Muscle of back (tissue), 11 donors: Measurements from ENCODE around the gene SCRN1. TPM values are rescaled to one million over a fixed set of nuclear protein-coding genes. Genes with fewer than 3 reads are reported as not detected.

Experiments
- DNase-seq, 3 donors: peaks; one replicate each; pipeline versions ENCODE4 v3.0.0 to v3.0.0-alpha.2; 2013
- polyA plus RNA-seq, 10 donors: library from polyadenylated mRNA; unstranded; fragments of 120-200 nt; gene quantifications; one replicate each; pipeline ENCODE4 v1.2.1, GENCODE V29; 2013; ENCODE audit not compliant: insufficient read length in 10 of 10

SCRN1 gene
- polyA plus RNA-seq, 10 donors, result 30.2 to 45.0 (median 36.2) TPM

DNA sequence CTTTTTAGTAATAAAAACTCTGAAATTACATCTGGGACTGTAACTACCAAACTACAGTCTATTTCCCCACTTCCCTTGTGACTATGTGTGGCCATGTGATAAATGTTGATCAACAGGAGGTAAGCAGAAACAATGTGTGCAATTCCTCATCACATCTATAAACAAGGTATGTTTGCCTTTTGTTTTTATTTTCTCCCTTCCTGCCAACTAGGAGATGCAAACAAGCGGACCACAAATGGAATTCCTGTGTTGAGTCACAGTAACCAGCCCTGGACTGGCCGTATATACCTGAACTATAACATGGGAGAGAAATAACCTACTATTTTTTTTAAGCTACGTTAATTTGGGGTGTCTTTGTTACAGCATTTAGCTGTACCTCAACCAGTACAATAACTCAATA lies 52.5 kb downstream of the SCRN1 start:
- no peak for DNase-seq

DNA sequence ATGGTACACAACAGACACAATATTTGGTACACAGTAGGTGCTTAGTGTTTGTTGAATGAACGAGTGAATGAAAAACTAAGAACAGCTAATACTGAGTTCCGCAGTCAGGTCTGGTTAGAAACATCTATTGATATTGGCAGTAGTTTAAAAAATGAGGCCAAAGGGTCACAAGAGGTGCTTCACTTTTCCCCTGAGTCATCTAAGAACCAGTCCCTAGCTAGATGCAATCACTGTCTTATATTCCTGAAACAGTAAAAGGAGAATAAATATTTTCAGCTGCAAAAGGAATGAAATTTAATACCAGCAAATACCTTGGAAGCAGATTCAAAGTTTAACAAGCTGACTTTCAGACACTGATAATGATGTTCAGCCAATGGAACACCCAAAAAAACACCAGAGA lies 54.5 kb downstream of the SCRN1 start:
- no peak for DNase-seq

DNA sequence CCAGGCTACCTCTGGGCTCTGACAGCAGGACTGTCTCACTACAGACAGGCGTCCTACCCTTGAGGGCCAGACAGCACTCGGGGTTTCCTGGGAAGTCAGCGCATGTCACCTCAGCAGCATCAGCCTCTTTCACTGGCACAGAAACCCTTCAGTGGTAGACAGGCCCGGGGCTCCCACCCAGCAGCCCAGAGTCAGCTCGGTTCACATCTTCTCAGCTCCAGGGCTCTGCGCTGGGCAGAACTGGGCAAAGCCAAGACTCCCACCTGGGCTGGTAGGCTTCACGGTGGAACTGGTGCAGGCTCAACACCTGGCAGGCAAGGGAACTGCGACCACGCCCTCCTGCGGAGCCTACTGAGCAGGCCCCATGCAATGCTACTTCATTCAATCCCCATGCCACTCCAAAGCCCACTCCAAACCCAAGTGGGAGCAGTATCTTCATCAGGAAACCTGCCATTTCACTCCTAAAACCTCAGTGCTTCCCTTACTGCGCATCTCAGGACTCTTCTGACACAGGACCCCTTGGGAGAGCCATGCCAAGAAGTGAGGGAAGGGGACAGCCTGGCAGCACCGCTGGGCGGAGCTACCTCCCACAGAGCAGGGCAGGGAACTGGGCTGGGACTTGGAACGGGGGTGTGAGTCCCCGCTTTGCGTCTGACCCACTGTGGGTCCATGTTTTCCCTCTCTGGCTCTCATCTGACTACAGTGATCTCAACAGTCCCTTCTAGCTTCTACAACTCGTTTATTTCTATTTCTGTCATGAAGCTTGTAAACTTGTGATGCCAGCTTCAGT lies 60.4 kb downstream of the SCRN1 start:
- no peak for DNase-seq

DNA sequence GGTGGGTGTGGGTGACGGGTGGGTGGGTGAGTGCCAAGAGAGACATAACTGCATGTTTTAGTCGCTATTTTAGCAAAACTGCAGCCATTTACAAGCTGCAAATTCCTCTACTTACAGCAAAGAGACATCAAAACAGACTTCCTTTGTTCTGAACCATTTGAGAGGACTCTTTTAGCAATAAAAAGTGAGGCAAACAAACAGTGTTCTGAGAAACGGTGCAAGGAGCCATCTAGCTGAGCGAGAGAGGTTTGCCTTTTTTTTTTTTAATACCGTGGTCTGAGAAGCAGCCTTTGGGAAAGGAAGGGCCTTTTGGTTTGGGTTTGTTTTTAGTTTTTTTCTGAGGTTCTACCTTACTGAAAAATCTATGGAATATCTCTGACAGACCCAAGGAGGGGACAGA lies 62.9 kb downstream of the SCRN1 start:
- DNase-seq, result no peak

DNA sequence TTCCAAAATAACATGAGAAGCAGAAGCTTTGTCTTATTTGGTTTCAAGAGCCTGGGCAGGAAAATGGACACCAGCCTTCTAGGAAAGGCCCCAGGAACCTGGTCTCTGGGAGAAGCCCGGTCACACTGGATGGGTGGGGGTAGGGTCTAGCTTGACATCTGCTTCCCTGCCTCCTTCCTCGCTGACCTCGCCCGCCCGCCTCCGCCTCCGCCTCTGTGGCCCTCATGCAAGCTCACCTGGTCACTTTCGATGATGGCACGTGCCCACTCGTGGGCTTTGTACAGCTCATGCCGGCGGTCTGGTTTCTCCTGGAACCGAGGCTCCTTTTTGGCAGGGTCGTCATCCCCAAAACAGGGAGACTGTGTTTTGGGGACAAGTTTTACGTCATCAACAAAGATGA lies 63.4 kb downstream of the SCRN1 start:
- no peak for DNase-seq

DNA sequence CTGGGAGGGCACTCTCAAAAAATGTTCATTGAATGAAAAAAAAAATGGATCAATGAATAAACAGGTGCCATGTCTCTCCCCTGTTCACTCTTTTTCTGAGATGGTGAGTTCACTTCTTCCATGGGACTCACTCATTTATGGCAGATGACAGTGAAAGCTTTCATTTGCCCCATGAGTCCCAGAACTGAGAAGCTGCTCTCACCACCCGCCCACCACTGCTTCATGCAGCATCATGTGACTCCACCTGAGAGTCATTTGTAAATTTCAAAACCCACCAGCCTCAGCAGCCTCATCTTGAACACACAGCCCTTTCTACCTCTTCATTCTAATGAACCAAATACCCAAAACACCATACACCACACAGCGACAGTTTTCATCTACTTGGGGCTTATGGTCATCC lies 64.9 kb downstream of the SCRN1 start:
- DNase-seq, result no peak

DNA sequence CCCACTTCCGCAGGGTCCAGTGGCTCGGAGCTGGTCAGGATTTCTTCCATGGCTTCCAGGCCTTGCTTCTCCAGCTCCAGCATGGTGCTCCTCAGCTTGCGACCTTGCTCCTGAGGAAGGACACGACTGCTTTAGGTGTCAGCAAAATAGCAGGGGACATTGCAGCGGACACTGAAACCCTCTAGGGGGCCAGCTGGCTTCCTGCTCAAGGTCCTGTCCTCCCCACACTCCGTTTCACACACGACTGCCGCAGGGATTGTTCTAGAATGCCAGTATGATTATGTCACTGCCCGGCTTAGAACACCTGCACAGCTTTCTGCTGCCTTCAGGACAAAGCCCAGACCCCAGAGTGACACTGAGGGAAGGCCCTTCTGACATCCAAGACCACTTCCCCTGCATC lies 65.6 kb downstream of the SCRN1 start:
- DNase-seq, result no peak

DNA sequence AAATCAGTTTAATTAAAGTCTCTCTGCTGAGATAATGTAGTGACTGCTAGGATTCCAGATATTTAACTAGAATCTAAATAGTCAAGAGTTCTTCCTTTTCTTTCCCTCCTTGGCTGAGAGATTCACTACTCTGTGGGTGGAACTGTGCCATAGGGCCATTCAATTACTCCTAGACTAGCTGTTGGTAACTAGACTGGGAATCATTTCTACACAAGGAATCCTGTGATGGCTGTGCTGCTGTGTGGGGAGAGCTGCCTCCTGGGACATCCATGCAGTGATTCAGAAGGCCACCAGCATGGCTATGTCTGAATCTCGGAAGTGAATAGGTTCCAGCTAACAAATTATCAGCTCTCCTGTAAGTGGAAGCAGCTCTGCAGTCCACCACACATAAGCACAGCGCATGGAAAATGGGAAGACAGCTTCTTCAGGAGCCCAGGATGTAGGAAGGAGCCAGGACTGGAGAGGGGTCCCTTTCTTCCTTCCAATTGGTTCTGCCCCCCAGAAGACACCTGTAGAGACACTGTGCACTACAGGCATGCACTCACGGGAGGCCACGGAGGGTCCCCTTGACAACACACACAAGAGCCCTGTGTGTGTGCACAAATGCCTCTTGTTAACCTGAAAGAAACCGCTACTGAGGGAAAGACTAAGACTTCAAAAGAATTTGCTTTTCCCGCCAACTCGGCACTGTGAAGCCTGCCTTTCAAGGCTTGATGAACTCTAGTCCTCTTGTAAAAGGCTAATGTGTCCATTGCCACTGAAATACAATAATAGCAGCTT lies 66.5 kb downstream of the SCRN1 start:
- no peak for DNase-seq

DNA sequence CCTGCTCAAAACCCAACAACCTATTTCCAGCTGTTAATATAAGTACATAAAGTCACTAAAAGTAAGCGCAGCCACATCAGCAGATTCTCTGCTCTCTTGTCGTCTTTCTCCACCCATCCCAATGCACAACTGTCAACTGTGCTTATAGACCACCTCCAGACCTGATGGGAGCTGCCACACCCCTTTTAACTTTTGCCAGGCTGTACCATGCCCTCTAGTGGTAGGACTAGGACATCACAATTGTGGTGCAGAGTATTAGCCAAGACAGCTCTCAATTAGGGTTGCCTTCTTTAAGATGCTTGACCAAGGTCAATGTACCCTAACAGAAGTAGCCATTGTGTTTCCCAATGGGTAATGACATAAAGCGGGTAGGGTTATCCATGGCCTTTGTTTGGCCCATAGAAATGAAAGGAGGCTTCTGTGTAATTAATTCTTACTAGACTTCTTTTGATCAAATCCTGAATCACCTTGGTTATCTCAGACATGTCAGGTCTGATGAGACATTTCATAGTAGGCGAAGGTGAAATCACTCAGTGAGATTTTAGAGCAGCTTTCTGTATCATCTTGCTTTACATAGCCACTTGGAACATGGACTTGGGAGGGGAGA lies 68.1 kb downstream of the SCRN1 start:
- peak; percentile 43 to 75 (median 54) for DNase-seq

DNA sequence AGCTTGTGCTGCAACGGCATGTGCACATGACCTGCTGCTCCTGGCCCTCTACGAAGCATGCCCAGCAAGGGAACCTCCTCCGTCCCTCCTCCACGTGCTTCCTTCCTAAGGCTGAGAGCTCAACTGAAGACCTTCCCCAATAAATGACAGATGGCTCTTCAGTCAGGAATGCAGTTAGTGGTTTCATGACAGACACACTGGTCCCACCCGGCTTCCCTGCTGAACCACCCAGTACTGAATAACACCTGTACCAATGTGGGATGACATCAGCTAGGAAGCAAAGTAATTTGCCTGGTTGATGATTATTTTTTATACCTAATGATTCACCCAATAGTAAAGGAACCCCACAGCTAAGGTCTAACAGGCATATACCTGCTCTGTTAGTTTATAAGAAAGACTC lies 69.1 kb downstream of the SCRN1 start:
- no peak for DNase-seq

DNA sequence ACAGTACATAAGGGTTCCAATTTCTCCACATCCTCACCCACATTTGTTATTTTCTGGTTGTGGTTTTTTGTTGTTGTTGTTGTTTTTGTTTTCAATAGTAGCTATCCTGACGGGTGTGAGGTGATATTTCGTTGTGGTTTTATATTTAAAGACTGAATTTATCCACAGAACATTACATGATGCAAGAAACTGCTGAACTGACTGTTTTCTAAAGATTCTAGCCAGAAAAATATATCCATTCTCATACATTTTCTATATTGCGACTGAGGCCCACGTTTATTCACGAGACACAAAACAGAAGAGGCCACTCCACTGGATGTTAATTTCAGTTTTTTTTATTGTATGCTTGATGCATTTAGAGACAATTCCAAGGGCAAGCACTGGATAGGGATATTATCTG lies 69.8 kb downstream of the SCRN1 start:
- DNase-seq, result no peak

DNA sequence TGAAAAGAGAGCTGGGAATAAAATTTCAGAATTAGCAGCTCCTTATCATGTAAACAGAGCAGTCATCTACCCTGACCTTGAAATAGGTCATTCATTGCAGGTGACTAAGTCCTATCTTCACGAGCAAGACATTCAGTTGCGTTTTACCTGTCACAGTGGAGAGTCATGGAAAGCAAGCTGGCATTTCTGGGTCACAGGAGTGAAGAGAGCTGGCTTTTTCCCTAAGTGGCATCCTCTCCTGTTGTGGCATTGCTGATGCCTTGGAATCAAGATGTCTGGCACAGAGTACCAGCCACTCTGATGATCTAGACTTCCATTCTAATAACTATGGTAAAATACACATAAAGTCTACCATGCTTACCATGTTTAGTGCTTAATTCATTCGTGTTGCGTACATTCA lies 70.8 kb downstream of the SCRN1 start:
- DNase-seq, result no peak

DNA sequence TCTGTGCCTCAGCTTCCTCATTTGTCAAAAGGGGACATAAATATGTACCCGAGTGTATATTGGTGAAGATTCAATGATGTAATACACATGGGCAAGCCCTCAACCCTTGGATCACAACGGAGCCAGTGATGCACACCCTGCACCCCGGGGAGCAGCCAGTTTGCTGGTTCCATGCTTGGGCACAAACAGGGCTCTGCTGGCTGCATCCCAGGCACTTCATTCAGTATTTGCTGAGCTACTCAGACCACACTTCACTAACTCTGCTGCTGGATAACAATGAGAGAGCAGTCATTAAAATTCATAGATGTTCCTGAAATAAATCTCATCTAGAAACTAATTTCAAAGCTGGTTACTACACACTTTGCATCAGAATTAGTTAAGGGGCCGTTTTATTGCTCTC lies 72.0 kb downstream of the SCRN1 start:
- no peak for DNase-seq

DNA sequence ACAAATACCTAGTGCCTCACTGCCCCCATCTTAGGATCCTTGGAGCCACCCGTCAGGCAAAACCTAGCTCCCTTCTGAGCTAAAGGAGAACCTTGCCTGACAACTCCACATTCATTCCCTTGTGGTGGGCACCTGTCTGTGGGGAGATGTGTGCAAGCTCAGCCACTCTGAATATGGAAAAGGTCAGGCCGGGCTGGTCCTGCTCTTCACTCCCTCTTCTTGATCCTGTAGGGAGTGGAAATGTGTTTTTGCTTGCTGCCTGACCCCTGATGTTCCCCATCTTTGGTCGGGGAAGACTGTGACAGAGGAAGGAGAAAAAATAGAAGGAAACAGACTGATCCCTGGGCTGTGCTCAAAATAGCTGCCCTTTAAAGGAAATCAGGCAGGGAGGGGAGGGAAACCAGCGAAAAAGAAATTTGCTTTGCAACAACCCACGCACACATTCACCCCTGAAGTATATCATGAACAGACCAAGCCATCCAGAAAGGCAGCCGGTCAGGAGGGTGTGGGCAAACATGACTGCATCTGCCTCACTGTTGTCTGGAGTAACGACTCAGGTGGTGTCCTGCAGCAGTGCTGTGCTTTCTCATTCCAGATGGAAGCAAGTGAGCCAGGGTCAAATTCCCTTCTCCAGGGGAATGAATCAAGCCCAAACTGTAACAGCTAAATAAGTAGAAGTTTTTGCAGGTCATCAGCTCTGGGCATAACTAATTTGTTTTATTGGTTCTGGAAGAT lies 74.0 kb downstream of the SCRN1 start:
- peak in 1 of 3 donors; percentile 43 for DNase-seq

DNA sequence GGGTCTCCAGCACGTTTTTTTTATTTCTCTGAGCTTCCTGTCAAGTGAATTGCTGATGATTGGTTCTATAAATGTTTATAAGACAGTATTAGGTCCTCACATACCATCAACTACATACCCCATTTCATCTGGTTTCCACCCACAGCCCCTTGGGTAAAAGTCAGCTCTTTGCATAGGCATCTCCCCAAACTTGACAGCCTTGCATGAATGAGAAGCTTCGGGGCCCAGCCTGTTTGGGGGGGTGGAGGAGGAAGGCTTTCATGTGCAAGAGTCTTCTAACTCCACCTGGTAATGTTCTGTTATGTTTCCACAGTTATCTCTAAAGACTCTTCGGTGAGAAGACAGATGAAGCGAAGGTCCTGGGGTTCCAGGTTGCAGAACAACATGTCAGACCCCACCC lies 75.4 kb downstream of the SCRN1 start:
- DNase-seq, result no peak

DNA sequence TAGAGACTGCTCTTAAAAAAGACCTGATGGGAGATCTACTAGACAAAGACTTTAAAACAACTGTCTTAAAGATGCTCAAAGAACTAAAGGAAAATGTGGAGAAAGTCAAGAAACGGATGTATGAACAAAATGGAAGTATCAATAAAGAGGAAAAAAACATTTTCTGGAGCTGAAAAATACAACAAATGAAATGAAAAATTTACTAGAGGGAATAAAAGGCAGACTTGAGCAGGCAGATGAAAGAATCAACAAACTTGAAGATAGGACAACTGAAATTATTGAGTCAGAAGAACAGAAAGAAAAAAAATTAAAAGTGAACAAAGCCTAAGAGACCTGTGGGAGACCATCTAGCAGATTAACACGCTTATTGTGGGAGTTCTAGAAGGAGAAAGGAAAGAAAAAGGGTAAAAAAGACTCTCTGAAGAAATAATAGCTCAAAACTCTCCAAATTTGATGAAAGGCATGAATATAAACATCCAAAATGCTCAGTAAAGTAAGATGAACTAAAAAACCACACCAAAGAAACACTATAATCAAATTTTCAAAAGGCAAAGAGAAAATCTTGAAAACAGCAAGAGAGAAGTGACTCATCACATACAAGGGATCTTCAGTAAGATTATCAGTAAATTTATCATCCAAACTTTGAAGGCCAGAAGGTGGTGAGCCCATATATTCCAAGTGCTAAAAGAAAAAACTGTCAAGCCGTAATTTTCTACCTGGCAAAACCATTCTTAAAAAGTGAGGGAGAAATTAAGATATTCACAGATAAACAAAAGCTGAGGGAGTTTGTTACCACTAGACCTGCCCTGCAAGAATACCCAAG lies 83.2 kb downstream of the SCRN1 start:
- no peak for DNase-seq

DNA sequence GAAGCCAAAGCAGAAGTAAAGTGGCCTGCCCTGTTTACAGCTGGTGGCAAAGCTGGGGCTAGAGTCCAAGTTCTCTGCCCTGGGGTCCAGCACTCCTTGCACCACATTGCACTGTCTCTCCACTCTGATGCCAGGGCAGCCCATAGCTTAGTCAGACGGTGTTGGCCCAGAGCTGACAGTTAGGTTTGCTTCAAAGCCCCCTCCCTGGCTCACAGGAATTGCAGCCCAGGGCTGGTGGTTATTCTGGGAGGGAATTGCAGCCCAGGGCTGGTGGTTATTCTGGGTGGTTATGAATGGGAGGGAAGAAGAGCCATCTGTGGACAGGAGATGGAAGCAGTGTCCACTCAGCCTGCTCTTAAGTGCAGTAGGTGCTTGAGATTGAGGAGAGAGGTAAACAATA lies 88.9 kb downstream of the SCRN1 start:
- no peak for DNase-seq

DNA sequence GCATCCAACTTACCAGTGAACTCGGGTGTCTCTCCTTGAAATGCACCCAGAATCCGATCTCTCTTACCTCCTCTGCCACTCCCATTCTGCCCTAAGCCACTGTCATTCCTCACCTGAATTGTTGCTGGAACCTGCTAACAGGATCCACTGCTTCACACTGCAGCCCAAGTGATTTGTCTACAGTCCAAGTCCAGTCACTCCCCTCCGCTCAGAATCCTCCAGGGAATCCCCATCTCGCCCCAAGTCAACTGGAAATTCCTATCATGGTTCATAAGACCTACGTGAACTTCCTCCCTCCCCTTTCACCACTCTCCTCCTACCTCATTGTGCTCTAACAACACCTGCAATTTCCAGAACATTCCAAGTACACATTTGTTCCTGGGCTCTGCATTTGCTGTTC lies 91.3 kb downstream of the SCRN1 start:
- no peak for DNase-seq

DNA sequence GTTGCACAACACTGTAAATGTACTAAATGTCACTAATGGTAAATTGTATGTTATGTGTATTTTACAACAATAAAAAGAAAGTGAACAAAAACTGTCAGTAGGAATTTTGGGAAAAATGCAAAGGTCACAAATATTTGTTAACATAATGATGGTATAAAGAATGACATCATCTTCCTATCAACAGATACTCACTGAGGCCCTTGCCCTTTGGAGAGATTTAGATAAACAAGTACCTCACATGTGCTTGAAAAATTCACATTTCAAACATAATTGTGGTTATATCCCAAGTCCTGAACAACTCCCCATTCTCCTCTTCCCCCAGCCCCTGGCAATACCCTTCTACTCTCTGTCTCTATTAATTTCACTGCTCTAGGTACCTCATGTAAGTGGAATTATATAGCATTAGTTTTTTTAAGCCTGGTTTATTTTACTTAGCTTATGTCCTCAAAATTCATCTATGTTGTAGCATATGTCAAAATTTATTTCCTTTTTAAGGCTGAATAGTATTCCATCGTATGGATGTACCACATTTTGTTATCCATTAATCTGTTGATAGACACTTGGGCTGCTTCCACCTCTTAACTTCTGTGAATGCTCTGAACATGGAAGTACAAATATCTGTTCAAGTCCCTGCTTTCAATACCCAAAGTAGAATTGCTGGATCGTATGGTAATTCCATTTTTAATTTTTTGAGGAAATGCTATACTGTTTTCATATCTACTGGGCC lies 92.8 kb downstream of the SCRN1 start:
- DNase-seq, result no peak

DNA sequence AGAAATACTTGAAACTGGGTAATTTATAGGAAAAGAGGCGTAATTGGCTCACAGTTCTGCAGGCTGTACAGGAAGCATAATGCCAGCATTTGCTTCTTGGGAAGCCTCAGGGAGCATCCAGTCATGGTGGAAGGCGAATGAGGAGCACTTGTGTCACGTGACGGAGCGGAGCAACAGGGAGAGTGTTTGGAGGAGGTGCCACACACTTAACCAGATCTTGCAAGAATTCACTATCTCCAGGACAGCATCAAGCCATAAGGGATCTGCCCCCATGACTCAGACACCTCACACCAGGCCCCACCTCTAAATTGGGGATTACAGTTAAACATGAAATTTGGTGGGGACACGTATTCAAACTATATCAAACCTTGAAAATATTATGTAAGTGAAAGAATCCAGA lies 94.0 kb downstream of the SCRN1 start:
- no peak for DNase-seq

DNA sequence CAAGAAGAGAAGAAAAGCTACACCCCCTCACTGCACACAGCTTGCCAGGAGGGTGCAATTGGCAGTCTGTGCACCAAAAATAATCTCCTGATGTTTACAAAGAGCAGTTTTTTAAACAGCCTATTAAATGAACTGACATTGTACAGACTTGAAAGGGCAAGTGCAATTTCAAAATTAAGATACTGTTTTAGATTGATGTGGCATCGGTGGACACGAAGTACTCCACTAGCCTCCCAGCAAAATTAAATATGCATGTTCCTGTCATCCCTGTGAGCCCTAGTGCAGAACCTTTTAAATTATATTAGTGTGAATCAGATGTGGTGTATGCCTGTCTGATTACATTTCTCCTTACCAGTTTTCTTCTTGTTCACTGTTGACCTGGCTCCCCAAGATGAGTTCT lies 95.3 kb downstream of the SCRN1 start:
- no peak for DNase-seq
